Tibial nerve (tissue), 4 donors: ENCODE results near the gene FXYD6. TPM values are rescaled to one million over a fixed set of nuclear protein-coding genes. Genes with fewer than 3 reads are reported as not detected.

Source experiments
- DNase-seq, 2 donors: peaks; one replicate each; pipeline ENCODE4 v3.0.0-alpha.2; 2019; ENCODE audit warnings: low spot score in 2 of 2
- H3K27ac ChIP-seq, 4 donors: fragments of 200-600 bp; sonication (generic) in 3 of 4; one replicate each; pipeline ENCODE4 v1.5.1; 2017 to 2019; ENCODE audit warnings: mild to moderate bottlenecking in 1 of 4
- H3K27me3 ChIP-seq, 2 donors: fragments of 200-600 bp; sonication (generic) in 1 of 2; one replicate each; pipeline versions ENCODE4 v1.5.1 to v1.6.0; 2017 to 2019
- H3K36me3 ChIP-seq, 3 donors: fragments of 200-600 bp; sonication (generic); one replicate each; pipeline ENCODE4 v1.5.1; 2018 to 2019
- H3K4me1 ChIP-seq, 4 donors: fragments of 200-600 bp; sonication (generic) in 3 of 4; one replicate each; pipeline ENCODE4 v1.5.1; 2017 to 2019
- H3K4me3 ChIP-seq, 4 donors: fragments of 200-600 bp; sonication (generic) in 3 of 4; one replicate each; pipeline ENCODE4 v1.5.1; 2017 to 2019; ENCODE audit warnings: mild to moderate bottlenecking in 1 of 4, moderate library complexity in 1 of 4
- H3K9me3 ChIP-seq, 4 donors: fragments of 200-600 bp; sonication (generic) in 3 of 4; one replicate each; pipeline ENCODE4 v1.5.1; 2017 to 2019
- EP300 ChIP-seq, 2 donors: sonication (generic); formaldehyde crosslinking; IDR thresholded peaks; one replicate each; pipeline ENCODE4 v1.6.1; 2017; ENCODE audit warnings: antibody characterized with exemption in 2 of 2, mild to moderate bottlenecking in 1 of 2
- POLR2A ChIP-seq, 2 donors: fragments of 450-650 bp; IDR thresholded peaks; one replicate each; pipeline ENCODE4 v1.6.1; 2017; ENCODE audit warnings: antibody characterized with exemption in 2 of 2, mild to moderate bottlenecking in 2 of 2, moderate library complexity in 2 of 2
- WGBS, 2 donors: methylation state at CpG; one replicate each; pipeline ENCODE4 v1.1.5; 2018; 5-methylcytosine and 5-hydroxymethylcytosine counted together
- total RNA-seq, 4 donors: library from RNA; depleted of rRNA; stranded (reverse); fragments of >200 nt; gene quantifications; one replicate each; pipeline ENCODE4 v1.1.0, GENCODE V29; 2016
- TF ChIP-seq, protein P1 (sequence below), 5 experiments: fragments of 200-600 bp in 3 of 5; fragments of 450-650 bp in 2 of 5; sonication (generic) in 3 of 5; IDR thresholded peaks; one replicate each; pipeline ENCODE4 v1.5.1; 2016 to 2019; ENCODE audit warnings: antibody characterized with exemption in 5 of 5, mild to moderate bottlenecking in 3 of 5, moderate library complexity in 2 of 5

FXYD6 gene
- total RNA-seq, 4 donors from 2014 or later = 29.4 to 74.1 (median 65.7) TPM

DNA sequence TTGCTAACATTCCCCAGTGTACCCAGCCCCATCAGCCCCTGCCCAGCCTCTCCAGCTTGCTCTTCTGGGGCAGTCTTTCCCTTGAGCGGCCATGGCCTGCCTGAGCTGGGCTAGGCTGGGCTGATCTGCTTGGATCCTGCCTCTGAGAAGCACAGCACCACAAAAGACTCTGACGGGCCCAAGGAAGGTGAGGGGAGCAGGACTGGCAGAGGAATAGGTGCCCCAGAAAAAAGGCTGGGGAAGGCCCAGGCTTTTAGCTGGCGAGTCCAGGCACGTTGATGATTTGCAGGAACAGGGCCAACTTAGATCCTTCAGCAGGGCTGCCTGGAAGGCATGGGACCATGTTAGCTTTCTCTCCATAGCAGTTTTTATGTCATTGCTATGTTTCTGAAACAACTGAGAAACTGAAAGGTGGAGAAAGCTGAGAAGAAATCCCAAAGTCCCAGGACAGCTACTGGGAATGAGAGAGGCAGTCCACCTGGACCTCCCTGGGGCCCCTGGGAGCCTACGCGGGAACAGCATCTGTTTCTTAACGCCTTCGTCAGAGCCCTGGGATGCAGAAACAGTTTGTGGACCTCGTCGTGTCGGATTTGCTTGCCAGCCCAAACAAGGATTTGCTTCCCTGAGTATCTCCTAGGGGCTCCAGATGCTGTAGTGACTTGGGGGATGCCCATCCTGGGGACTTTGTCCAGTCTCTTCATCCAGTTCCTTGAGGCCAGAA, 24.4 kb upstream of the FXYD6 start:
- no peaks in the 10 kb centered on the region for H3K27me3 ChIP-seq
- no peak overlapping the region for H3K27ac ChIP-seq
- no peak overlapping the region for H3K4me3 ChIP-seq
- TF ChIP-seq, protein P1, sequence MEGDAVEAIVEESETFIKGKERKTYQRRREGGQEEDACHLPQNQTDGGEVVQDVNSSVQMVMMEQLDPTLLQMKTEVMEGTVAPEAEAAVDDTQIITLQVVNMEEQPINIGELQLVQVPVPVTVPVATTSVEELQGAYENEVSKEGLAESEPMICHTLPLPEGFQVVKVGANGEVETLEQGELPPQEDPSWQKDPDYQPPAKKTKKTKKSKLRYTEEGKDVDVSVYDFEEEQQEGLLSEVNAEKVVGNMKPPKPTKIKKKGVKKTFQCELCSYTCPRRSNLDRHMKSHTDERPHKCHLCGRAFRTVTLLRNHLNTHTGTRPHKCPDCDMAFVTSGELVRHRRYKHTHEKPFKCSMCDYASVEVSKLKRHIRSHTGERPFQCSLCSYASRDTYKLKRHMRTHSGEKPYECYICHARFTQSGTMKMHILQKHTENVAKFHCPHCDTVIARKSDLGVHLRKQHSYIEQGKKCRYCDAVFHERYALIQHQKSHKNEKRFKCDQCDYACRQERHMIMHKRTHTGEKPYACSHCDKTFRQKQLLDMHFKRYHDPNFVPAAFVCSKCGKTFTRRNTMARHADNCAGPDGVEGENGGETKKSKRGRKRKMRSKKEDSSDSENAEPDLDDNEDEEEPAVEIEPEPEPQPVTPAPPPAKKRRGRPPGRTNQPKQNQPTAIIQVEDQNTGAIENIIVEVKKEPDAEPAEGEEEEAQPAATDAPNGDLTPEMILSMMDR (IDR thresholded peaks at IDR 0.05) = no peak
- no peak for TF ChIP-seq POLR2A (IDR thresholded peaks at IDR 0.05)
- no peak for TF ChIP-seq EP300 (IDR thresholded peaks at IDR 0.05)
- H3K36me3 ChIP-seq = no peaks in the 10 kb centered on the region
- no peaks in the 10 kb centered on the region for H3K9me3 ChIP-seq
- no peak for DNase-seq
- H3K4me1 ChIP-seq = no peaks in the 10 kb centered on the region
- 81 to 86% methylated on average over 11 of the region's 11 CpGs for WGBS, 2 donors

DNA sequence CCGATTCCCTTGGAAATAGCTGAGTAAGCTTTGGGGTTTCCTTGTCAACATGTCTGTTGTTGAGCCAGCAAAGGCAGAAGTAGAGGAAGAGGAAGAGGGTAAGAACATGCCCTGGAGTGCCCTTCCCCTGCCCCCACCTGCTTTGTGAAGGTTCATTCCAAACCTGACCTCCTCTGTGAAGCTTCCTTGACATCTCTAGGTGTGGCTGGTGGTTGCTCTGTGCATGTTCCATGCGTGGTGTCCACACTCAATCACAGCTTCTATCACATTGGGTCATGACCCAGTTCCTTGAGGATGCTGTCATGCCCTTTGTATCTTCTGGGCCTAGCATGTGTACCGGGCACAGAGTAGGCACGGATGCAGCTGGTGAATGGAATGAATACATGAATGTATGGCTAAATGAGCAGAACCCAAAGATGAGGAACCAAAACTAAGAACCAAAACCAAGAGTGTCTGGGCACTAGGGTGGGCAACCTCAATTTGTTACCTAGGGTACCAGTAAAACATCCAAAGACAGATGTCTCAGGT, 23.7 kb upstream of the FXYD6 start:
- no peaks in the 10 kb centered on the region for H3K9me3 ChIP-seq
- no peaks in the 10 kb centered on the region for H3K4me1 ChIP-seq
- H3K4me3 ChIP-seq = no peak overlapping the region
- H3K27me3 ChIP-seq = no peaks in the 10 kb centered on the region
- no peak overlapping the region for H3K27ac ChIP-seq
- TF ChIP-seq, protein P1 (IDR thresholded peaks at IDR 0.05) = no peak
- TF ChIP-seq POLR2A (IDR thresholded peaks at IDR 0.05) (no peak), EP300 (IDR thresholded peaks at IDR 0.05) (no peak)
- WGBS, 2 donors = 70 to 85% methylated on average over 4 of the region's 4 CpGs
- H3K36me3 ChIP-seq = no peaks in the 10 kb centered on the region
- no peak for DNase-seq

DNA sequence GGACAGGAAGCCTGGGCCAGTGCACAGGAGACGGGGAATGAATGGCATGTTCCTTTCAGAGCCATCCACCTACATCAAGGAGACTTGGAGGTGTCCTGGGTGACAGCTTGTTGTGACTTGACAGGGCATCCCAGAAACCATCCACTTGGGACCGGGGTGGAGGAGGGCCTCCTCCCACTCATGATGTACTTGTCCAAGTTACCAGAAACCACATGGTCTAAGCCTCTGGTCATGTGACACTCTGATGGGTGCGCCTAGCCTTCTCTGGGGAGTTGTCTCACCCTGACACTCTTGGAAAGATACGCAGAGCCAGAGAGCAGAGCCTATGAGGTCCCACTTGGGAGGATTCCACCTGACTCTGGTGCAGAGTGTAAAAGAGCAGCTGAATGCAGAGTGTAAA, 21.6 kb upstream of the FXYD6 start:
- no peak overlapping the region for H3K27ac ChIP-seq
- no peaks in the 10 kb centered on the region for H3K9me3 ChIP-seq
- H3K36me3 ChIP-seq = no peaks in the 10 kb centered on the region
- no peaks in the 10 kb centered on the region for H3K4me1 ChIP-seq
- no peak overlapping the region for H3K4me3 ChIP-seq
- 72 to 85% methylated on average over 3 to 4 of the region's 4 CpGs for WGBS, 2 donors
- H3K27me3 ChIP-seq = no peaks in the 10 kb centered on the region
- TF ChIP-seq POLR2A (IDR thresholded peaks at IDR 0.05) (no peak), EP300 (IDR thresholded peaks at IDR 0.05) (no peak)
- no peak for DNase-seq

DNA sequence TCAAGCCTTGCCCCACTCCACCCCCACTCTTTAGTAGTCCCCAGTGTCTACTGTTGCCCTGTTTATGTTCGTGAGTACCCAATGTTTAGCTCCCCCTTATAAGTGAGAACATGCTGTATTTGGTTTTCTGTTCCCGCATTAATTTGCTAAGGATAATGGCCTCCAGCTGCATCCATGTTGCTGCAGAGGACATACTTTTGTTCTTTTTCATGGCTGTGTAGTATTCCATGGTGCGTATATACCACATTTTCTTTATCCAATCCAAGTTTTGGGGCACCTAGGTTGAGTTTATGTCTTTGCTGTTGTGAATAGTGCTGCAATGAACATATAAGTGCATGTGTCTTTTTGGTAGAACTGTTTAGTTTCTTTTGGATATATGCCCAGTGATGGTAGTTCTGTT, 16.2 kb upstream of the FXYD6 start:
- Histone ChIP-seq H3K36me3 (no peaks in the 10 kb centered on the region), H3K9me3 (peaks cover 0 to 11% (median 0%) of the 10 kb centered on the region in 4 donors), H3K4me3 (no peak overlapping the region), H3K27ac (no peak overlapping the region), H3K4me1 (no peaks in the 10 kb centered on the region), H3K27me3 (no peaks in the 10 kb centered on the region)
- TF ChIP-seq POLR2A (IDR thresholded peaks at IDR 0.05) = no peak
- TF ChIP-seq, protein P1 (IDR thresholded peaks at IDR 0.05) = no peak
- TF ChIP-seq EP300 (IDR thresholded peaks at IDR 0.05) = no peak
- no peak for DNase-seq
- WGBS, 2 donors = 96 to 99% methylated on average over 3 of the region's 3 CpGs

DNA sequence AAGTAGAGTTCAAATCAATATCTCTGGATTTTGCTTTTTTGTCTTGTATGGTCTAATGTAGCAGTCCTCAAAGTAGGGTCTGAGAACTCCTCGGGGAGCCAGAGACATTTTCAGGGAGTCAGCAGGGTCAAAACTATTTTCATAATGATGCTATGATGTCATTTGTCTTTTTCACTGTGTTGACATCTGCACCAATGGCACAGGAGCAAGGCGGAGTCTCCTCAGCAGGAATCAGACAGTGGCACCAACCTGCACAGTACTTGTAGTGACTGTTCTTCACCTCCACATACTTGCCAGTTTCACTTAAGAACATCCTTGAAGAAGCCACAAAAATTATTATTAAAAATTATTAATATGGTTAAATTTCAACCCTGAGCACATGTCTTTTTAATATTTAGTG, 14.9 kb upstream of the FXYD6 start:
- WGBS, 2 donors = 45 to 69% methylated on average over 2 of the region's 2 CpGs
- Histone ChIP-seq H3K27ac (no peak overlapping the region), H3K27me3 (no peaks in the 10 kb centered on the region), H3K4me1 (no peaks in the 10 kb centered on the region), H3K4me3 (no peak overlapping the region), H3K36me3 (no peaks in the 10 kb centered on the region), H3K9me3 (peaks cover 0 to 11% (median 0%) of the 10 kb centered on the region in 4 donors)
- DNase-seq = no peak
- TF ChIP-seq EP300 (IDR thresholded peaks at IDR 0.05) (no peak), POLR2A (IDR thresholded peaks at IDR 0.05) (no peak)
- TF ChIP-seq, protein P1 (IDR thresholded peaks at IDR 0.05) = no peak
